Right kidney (tissue), 1 donor: ENCODE measurements around the gene ZNF618.
"Not testable (repeated sequence)": the region's sequence is repeated elsewhere in the genome, so short reads cannot be mapped to it uniquely, and the experiment has no call there.

Experiments used
- DNase-seq: peaks from one replicate; pipeline ENCODE4 v3.0.0-alpha.2; 2016

The ZNF618 gene

DNA sequence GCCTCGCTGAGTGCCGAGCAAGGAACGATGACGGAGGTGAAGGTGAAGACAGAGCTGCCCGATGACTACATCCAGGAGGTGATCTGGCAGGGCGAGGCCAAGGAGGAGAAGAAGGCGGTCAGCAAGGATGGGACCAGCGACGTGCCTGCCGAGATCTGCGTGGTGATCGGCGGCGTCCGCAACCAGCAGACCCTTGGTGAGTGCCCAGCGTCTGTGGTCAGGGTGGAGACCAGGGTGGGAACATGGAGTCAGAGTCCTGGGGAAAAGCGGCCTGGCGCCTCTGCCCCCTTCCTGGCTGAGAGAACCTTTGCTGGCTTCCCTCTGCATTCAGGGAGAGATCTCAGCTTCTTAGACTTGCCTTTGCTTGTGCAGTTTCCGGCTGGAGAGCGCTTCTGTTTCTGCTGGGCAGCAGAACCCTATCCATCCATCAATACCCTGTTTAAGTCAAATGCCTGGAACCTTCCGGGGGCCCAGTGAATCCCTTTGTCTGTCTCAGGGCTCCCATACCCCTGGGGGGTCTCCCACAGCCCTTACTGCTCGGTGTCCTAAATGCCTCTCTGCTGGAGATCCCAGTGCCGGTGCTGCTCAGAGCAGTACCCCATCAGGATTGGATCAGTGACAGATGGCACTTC, 112.4 kb downstream of the ZNF618 start:
- no peak for DNase-seq

GRCh38 chr9:113989017-113989713, 113.1 kb downstream of the ZNF618 start:
- DNase-seq: no peak

- DNase-seq: no peak
Observed at GRCh38 chr9:113989714-113990569, 113.8 kb downstream of the ZNF618 start.

GRCh38 chr9:113990570-113990907, 114.4 kb downstream of the ZNF618 start:
- no peak for DNase-seq

GRCh38 chr9:113990975-113991471, 114.9 kb downstream of the ZNF618 start:
- no peak for DNase-seq

GRCh38 chr9:113991714-113992113, 115.6 kb downstream of the ZNF618 start:
- no peak for DNase-seq

DNA sequence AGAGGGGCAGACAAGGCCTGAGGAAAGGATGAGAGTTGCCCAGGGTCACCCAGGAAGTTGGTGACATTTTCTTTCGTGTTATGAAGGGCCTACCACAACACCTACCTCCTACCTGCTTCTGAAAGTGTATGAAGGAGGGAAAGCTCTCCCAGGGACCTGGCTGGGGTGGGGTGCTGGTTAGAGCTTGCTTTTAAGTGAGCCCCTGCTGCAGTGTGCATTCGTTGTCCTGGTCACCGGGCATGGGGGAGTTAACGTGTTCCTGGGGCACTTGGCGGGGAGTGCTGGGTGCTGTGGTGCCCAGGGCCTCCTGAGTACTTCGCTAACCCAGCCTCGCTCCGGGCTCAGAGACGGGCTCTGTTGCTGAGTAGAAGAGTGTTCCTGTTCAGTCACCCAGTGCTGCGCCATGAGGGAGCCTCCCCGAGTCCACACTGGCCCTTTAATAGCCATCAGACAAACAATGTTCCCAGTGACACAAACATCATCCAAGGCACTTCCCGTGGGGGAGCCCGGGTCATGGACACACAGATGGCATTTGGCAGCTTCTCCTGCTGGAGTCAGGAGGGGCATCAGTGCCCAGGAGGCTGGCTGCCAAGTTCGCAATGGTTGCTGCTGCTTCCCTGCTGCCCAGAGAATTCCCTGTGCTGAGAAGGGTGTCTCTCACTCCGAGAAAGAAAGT, 116.3 kb downstream of the ZNF618 start:
- no peak for DNase-seq

GRCh38 chr9:113992994-113993393, 116.9 kb downstream of the ZNF618 start:
- no peak for DNase-seq

- DNase-seq: no peak
Observed at GRCh38 chr9:113993838-113994540, 117.9 kb downstream of the ZNF618 start.

GRCh38 chr9:113995401-113995800, 119.3 kb downstream of the ZNF618 start:
- DNase-seq: no peak

DNA sequence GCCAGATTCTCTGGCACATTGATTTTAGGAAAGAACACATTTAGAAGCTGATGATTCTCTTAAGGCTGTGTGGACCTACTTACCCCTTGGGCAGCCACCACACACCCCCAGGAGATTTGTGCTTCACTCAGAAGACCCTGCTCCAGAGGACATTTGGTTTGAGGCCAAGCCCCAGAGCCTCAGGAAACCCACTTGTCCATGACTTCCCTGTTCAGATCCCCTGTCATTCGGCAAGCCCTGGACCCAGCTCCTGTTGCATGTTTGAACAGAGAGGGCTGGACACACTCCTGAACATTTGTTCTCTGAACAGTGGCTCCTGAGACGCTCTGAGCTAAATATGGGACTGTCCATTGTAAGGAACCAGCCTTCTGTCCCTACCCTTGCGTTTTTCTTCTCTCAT, 119.9 kb downstream of the ZNF618 start:
- no peak for DNase-seq

DNA sequence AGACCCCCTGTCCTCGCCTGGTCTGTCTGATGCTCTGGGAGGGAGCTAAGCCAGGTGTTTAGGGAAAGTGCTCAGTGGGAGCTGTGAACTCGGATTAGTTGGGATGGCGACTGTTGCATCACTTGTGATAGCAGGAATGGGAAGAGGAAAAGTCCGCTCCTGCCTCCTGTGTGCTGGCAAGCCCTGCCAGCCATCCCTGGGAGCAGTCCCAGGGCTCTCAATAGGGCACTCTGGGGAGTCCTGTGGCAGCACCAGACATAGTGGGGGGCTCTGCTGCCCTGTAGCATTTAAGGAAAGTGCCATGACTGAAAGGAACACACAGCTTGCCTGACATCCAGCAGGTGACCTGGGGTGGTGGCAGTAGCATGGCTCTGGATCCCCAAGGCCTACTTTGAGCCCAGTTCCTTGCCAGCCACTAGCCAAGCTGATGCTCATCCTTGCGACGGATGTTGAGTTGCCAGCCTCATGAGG, 120.5 kb downstream of the ZNF618 start:
- no peak for DNase-seq

- DNase-seq: not testable (repeated sequence)
Observed at GRCh38 chr9:113997064-113997463, 121.0 kb downstream of the ZNF618 start.

GRCh38 chr9:113997610-113998009, 121.5 kb downstream of the ZNF618 start:
- DNase-seq: no peak

GRCh38 chr9:113998114-113998513, 122.0 kb downstream of the ZNF618 start:
- no peak for DNase-seq

GRCh38 chr9:113998525-113999255, 122.6 kb downstream of the ZNF618 start:
- DNase-seq: no peak

GRCh38 chr9:113999256-114000062, 123.3 kb downstream of the ZNF618 start:
- no peak for DNase-seq

- no peak for DNase-seq
Observed at GRCh38 chr9:114000063-114000454, 124.0 kb downstream of the ZNF618 start.

DNA sequence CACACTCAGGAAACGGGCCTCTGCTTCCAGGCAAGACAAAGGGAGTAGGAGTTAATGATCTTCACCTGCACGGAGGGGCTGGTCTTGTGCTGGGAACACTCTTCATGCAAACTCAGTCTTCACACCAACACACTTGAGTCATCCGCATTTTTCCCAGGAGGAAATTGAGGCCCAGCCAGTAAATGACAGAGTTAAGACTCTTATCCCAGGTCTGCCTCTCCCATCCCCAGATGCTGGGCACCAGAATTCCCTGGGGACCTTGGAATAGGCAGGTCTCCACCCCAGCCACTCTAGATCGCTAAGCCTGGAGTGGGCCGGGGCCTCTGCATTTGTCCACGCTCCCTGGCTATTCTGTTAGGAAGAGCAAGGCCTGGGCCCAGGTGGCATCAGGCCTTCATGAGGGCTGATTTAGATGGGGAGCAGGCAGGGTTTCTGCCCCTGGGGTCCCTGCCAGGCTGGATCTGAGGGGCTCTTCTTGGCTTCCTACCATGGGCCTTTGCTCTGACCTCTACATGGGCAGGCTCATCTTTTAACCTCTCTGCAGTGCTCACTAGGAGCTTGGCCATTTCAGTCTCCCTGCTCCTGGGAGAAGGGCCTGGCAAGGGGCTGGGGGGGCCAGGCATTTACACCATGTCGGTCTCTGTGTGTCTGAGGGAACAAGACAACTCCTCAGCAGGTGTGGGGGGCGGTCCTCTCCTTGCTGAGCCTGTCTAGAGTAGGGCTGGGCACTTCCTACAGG, 124.7 kb downstream of the ZNF618 start:
- DNase-seq: no peak

DNA sequence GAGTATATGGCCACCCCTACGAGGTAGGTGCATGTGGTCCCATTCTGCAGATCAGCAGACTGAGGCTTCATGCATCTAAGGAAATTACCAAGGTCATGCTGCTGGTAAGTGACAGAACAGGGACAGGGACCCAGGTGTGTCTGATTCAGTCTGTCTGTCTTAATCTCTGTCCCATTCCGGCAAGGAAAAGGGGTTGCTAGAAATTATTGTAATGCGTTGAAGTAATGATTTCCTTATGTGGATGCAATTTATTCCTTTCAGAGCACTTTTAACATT, 125.2 kb downstream of the ZNF618 start:
- DNase-seq: no peak
